Lower leg skin (tissue), 4 donors: Measurements from ENCODE around the gene PLOD1. TPM values are rescaled to one million over a fixed set of nuclear protein-coding genes. Genes with fewer than 3 reads are reported as not detected.
A peak's percentile ranks its signal among the peaks of the same experiment; 100 is the strongest.
"Not testable (repeated sequence)": the region's sequence is repeated elsewhere in the genome, so short reads cannot be mapped to it uniquely, and the experiment has no call there.

Source experiments
- DNase-seq, 2 donors: peaks; one replicate each; pipeline ENCODE4 v3.0.0-alpha.2; 2019; ENCODE audit warnings: low spot score in 2 of 2
- H3K4me3 ChIP-seq: fragments of 200-600 bp; sonication (generic); 2 replicates; pipeline ENCODE4 v1.5.1; 2017; ENCODE audit warnings: mild to moderate bottlenecking, low read depth; ENCODE audit not compliant: poor library complexity, severe bottlenecking
- CTCF ChIP-seq, 3 donors: fragments of 450-650 bp; IDR thresholded peaks; one replicate each; pipeline ENCODE4 v1.5.1; 2016; ENCODE audit warnings: antibody characterized with exemption in 3 of 3, mild to moderate bottlenecking in 3 of 3, moderate library complexity in 2 of 3
- POLR2A ChIP-seq, 2 donors: fragments of 450-650 bp; IDR thresholded peaks; one replicate each; pipeline ENCODE4 v1.6.1; 2016 to 2017; ENCODE audit warnings: antibody characterized with exemption in 2 of 2, mild to moderate bottlenecking in 1 of 2, moderate library complexity in 1 of 2
- WGBS, 2 donors: methylation state at CpG; one replicate each; pipeline ENCODE4 v1.1.5; 2018; 5-methylcytosine and 5-hydroxymethylcytosine counted together
- intact Hi-C: fragments of 100-400 bp; cut with DNase I; formaldehyde crosslinking; loops from one replicate; pipeline ENCODE4 v1.15.0; 2023; ENCODE audit warnings: low total_unique reads
- total RNA-seq, 4 donors: library from RNA; depleted of rRNA; stranded (reverse); fragments of >200 nt; gene quantifications; one replicate each; pipeline ENCODE4 v1.1.0, GENCODE V29; 2016

The PLOD1 gene
- total RNA-seq, 4 donors from 2014 or later: 26.5 to 54.0 (median 41.3) TPM

GRCh38 chr1:11903210-11903609 lies 31.3 kb upstream of the PLOD1 start:
- no peak for DNase-seq
- intact Hi-C loops: no loop called here
- no peak for TF ChIP-seq CTCF (IDR thresholded peaks at IDR 0.05)
- TF ChIP-seq POLR2A (IDR thresholded peaks at IDR 0.05): no peak
- no peak overlapping the region for H3K4me3 ChIP-seq
- WGBS, 2 donors: 90 to 97% methylated on average over 1 of the region's 1 CpG

GRCh38 chr1:11904156-11904555 lies 30.4 kb upstream of the PLOD1 start:
- H3K4me3 ChIP-seq, DNase-seq, intact Hi-C loops: not testable (repeated sequence)
- WGBS, 2 donors: 68 to 84% methylated on average over 5 of the region's 5 CpGs

- TF ChIP-seq CTCF (IDR thresholded peaks at IDR 0.05): no peak
- no peak for TF ChIP-seq POLR2A (IDR thresholded peaks at IDR 0.05)
- WGBS, 2 donors: 94% methylated on average over 5 of the region's 5 CpGs
- intact Hi-C loops: no loop called here
- H3K4me3 ChIP-seq: no peak overlapping the region
- no peak for DNase-seq
These were observed 29.5 kb upstream of the PLOD1 start for GRCh38 chr1:11904978-11905377.

- H3K4me3 ChIP-seq: no peak overlapping the region
- WGBS, 2 donors: 73 to 81% methylated on average over 10 of the region's 10 CpGs
- intact Hi-C loops: no loop called here
- TF ChIP-seq CTCF (IDR thresholded peaks at IDR 0.05) (no peak), POLR2A (IDR thresholded peaks at IDR 0.05) (no peak)
- DNase-seq: no peak
These were observed 27.6 kb upstream of the PLOD1 start for GRCh38 chr1:11906870-11907269.

- peak; percentile 92 to 99 for DNase-seq
- 10 to 11% methylated on average over 19 of the region's 19 CpGs for WGBS, 2 donors
- intact Hi-C loops: no loop called here
These were observed 27.0 kb upstream of the PLOD1 start for GRCh38 chr1:11907275-11908094.

More at GRCh38 chr1:11907275-11908094, 27.0 kb upstream of the PLOD1 start:
- TF ChIP-seq POLR2A (IDR thresholded peaks at IDR 0.05) (no peak), CTCF (IDR thresholded peaks at IDR 0.05) (peak in 1 of 3 donors; percentile 59)
- no peak overlapping the region for H3K4me3 ChIP-seq
